PC-3 (cell line): ENCODE results near the gene STIM1. TPM values are rescaled to one million over a fixed set of nuclear protein-coding genes. Genes with fewer than 3 reads are reported as not detected.

Experiments
- ATAC-seq: fragments of 200-7000 bp; cut with Tn5 transposase; 2 replicates; pipeline ENCODE4 v1.9.1; 2020; ENCODE audit warnings: mild to moderate bottlenecking, moderate library complexity
- BruUV-seq: library from RNA; stranded (reverse); fragments of 400-500 nt; replicated peaks from 2 replicates; lab custom pipeline; 2021; lab: Mats Ljungman, UMichigan
- CTCF ChIA-PET: fragments of 300-600 bp; sonication (Branson Sonifier 250); formaldehyde crosslinking; loops from one replicate; lab custom pipeline; 2022; ENCODE audit warnings: antibody characterized with exemption; lab: Charles Lee
- POLR2A ChIA-PET: fragments of 300-600 bp; sonication (Branson Sonifier 250); formaldehyde crosslinking; loops from one replicate; lab custom pipeline; 2022; ENCODE audit warnings: antibody characterized with exemption; ENCODE audit not compliant: unreplicated experiment; lab: Charles Lee
- DNase-seq: peaks from one replicate; pipeline ENCODE4 v3.0.0-alpha.2; 2015
- H2AFZ ChIP-seq: fragments of 300-600 bp; sonication (generic); 2 replicates; pipeline ENCODE4 v1.6.0; 2016; ENCODE audit warnings: antibody characterized with exemption, low read length
- H3F3A ChIP-seq: fragments of 300-600 bp; sonication (generic); one replicate; pipeline ENCODE4 v1.6.0; 2017; ENCODE audit warnings: antibody characterized with exemption, low read length, control low read depth, mild to moderate bottlenecking; ENCODE audit not compliant: unreplicated experiment
- H3K27ac ChIP-seq: fragments of 300-600 bp; sonication (generic); 2 replicates; pipeline ENCODE4 v1.5.1; 2016; ENCODE audit warnings: mild to moderate bottlenecking, low read length
- H3K27me3 ChIP-seq: fragments of 300-600 bp; sonication (generic); 2 replicates; pipeline ENCODE4 v1.6.1; 2016; ENCODE audit warnings: low read length, mixed read lengths
- H3K36me3 ChIP-seq: fragments of 300-600 bp; sonication (generic); 2 replicates; pipeline ENCODE4 v1.6.1; 2016; ENCODE audit warnings: low read depth, mixed run types, low read length, mixed read lengths
- H3K4me1 ChIP-seq: fragments of 300-600 bp; sonication (generic); 2 replicates; pipeline ENCODE4 v1.5.1; 2016; ENCODE audit warnings: low read length; ENCODE audit not compliant: insufficient read depth
- H3K4me2 ChIP-seq: fragments of 300-600 bp; sonication (generic); 2 replicates; pipeline ENCODE4 v1.6.0; 2016; ENCODE audit warnings: low read length
- H3K4me3 ChIP-seq: fragments of 300-600 bp; sonication (generic); 2 replicates; pipeline ENCODE4 v1.5.1; 2016; ENCODE audit warnings: mild to moderate bottlenecking, low read length, mixed read lengths
- H3K79me2 ChIP-seq: fragments of 300-600 bp; sonication (generic); 2 replicates; pipeline ENCODE4 v1.6.1; 2017; ENCODE audit warnings: low read length, mixed read lengths
- H3K9ac ChIP-seq: fragments of 300-600 bp; sonication (generic); 2 replicates; pipeline ENCODE4 v1.6.0; 2016; ENCODE audit warnings: mild to moderate bottlenecking, low read length
- H3K9me2 ChIP-seq: fragments of 300-600 bp; sonication (generic); replicated peaks from 2 replicates; pipeline ENCODE4 v1.6.1; 2016; ENCODE audit warnings: mixed run types, low read length, mixed read lengths
- H3K9me3 ChIP-seq: fragments of 300-600 bp; sonication (generic); 2 replicates; pipeline ENCODE4 v1.6.1; 2016; ENCODE audit warnings: low read length, mixed read lengths
- H4K20me1 ChIP-seq: fragments of 300-600 bp; sonication (generic); 2 replicates; pipeline ENCODE4 v1.6.1; 2016; ENCODE audit warnings: low read length, mixed read lengths
- EZH2 ChIP-seq: fragments of 300-600 bp; sonication (generic); IDR thresholded peaks from one replicate; pipeline ENCODE4 v1.6.1; 2017; ENCODE audit warnings: antibody characterized with exemption, mild to moderate bottlenecking, low read length; ENCODE audit not compliant: unreplicated experiment
- EZH2phosphoT487 ChIP-seq: fragments of 300-600 bp; sonication (generic); IDR thresholded peaks from 2 replicates; pipeline ENCODE4 v1.6.1; 2018; ENCODE audit warnings: mild to moderate bottlenecking, antibody characterized with exemption, low read length, borderline replicate concordance
- intact Hi-C: fragments of 100-400 bp; cut with micrococcal nuclease; formaldehyde crosslinking; loops from 2 replicates; pipeline ENCODE4 v1.9.0; 2023
- total RNA-seq: library from RNA; depleted of rRNA; stranded (reverse); fragments of >200 nt; gene quantifications from 2 replicates; pipeline ENCODE4 v1.2.3, GENCODE V29; 2014
- TF ChIP-seq, protein P1 (sequence below): fragments of 300-600 bp; sonication (generic); conservative IDR thresholded peaks from 2 replicates; pipeline ENCODE4 v1.5.1; 2017; ENCODE audit warnings: antibody characterized with exemption, low read depth, mild to moderate bottlenecking, low read length

The STIM1 gene
- total RNA-seq, 1 experiment from 2014 or later, result 22.8 TPM

DNA sequence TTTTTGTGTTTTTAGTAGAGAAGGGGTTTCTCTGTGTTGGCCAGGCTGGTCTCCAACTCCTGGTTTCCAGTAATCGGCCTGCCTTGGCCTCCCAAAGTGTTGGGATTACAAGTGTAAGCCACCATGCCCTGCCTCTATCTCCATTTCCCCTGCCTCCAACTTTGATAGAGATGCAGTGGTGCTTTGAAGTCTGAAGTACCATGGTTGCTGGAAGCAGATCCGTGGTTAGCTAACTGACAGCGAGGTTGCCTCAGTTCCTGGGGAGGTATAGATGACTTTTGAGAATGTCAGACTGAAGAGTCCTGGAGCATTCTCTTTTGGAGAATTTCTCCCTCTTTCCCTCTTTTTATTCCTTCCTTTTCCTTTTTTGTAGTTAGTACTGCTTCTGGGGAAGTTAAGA lies 127.6 kb downstream of the STIM1 start:
- no peak overlapping the region for H2AFZ ChIP-seq
- DNase-seq (no peak), ATAC-seq (no peak)
- H3K4me1 ChIP-seq, result no peaks in the 10 kb centered on the region
- H3F3A ChIP-seq, result no peaks in the 10 kb centered on the region
- ChIA-PET POLR2A (no interaction called here), CTCF (no interaction called here)
- H3K27me3 ChIP-seq, result no peaks in the 10 kb centered on the region
- H3K9me2 ChIP-seq, result no peaks in the 10 kb centered on the region
- H3K9ac ChIP-seq, result no peak overlapping the region
- H3K36me3 ChIP-seq, result no peaks in the 10 kb centered on the region
- no peak overlapping the region for H3K27ac ChIP-seq
- no peaks in the 10 kb centered on the region for H3K79me2 ChIP-seq
- H3K9me3 ChIP-seq, result no peaks in the 10 kb centered on the region
- no peak overlapping the region for H3K4me2 ChIP-seq
- no TSS peak for BruUV-seq
- no peak for TF ChIP-seq EZH2
- TF ChIP-seq, protein P1, sequence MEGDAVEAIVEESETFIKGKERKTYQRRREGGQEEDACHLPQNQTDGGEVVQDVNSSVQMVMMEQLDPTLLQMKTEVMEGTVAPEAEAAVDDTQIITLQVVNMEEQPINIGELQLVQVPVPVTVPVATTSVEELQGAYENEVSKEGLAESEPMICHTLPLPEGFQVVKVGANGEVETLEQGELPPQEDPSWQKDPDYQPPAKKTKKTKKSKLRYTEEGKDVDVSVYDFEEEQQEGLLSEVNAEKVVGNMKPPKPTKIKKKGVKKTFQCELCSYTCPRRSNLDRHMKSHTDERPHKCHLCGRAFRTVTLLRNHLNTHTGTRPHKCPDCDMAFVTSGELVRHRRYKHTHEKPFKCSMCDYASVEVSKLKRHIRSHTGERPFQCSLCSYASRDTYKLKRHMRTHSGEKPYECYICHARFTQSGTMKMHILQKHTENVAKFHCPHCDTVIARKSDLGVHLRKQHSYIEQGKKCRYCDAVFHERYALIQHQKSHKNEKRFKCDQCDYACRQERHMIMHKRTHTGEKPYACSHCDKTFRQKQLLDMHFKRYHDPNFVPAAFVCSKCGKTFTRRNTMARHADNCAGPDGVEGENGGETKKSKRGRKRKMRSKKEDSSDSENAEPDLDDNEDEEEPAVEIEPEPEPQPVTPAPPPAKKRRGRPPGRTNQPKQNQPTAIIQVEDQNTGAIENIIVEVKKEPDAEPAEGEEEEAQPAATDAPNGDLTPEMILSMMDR, result no peak
- no peak for TF ChIP-seq EZH2phosphoT487
- no peak overlapping the region for H3K4me3 ChIP-seq
- intact Hi-C loops, result no loop called here
- no peaks in the 10 kb centered on the region for H4K20me1 ChIP-seq

DNA sequence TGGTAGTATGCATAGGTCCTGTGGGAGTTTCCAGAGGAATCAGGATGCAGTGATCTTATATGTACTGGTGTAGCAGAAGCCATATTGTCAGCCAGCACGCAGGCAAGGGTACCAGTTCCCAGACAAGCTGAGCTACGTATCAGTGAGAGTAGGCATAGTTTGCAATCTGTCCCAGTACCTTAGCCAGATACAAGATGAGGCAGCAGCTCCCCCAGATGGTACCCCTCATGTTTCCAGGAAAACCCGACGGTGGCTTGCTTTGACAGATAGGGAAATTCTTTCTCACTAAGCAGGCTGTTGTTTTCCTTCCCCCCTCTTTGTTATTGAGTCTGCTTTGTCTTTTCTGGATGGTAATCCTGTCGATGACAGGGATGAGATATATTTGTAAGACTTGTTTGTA lies 129.4 kb downstream of the STIM1 start:
- CTCF ChIA-PET, result interaction anchor here (0.9 kb wide), 1 partner anchor 136 kb away, joined by 4 read pairs; no protein-coding TSS in a partner anchor
- H3K27me3 ChIP-seq, result no peaks in the 10 kb centered on the region
- H2AFZ ChIP-seq, result no peak overlapping the region
- H3K9me3 ChIP-seq, result no peaks in the 10 kb centered on the region
- H3K4me3 ChIP-seq, result no peak overlapping the region
- no peaks in the 10 kb centered on the region for H3K79me2 ChIP-seq
- POLR2A ChIA-PET, result no interaction called here
- H3K4me2 ChIP-seq, result no peak overlapping the region
- no peaks in the 10 kb centered on the region for H3K9me2 ChIP-seq
- DNase-seq, result no peak
- no peak overlapping the region for H3K27ac ChIP-seq
- BruUV-seq, result no TSS peak
- H3K36me3 ChIP-seq, result no peaks in the 10 kb centered on the region
- ATAC-seq, result no peak
- H4K20me1 ChIP-seq, result no peaks in the 10 kb centered on the region
- no peaks in the 10 kb centered on the region for H3F3A ChIP-seq
- H3K4me1 ChIP-seq, result no peaks in the 10 kb centered on the region
- intact Hi-C loops, result no loop called here
- no peak overlapping the region for H3K9ac ChIP-seq
- TF ChIP-seq EZH2 (no peak), EZH2phosphoT487 (no peak)
- TF ChIP-seq, protein P1, result no peak

DNA sequence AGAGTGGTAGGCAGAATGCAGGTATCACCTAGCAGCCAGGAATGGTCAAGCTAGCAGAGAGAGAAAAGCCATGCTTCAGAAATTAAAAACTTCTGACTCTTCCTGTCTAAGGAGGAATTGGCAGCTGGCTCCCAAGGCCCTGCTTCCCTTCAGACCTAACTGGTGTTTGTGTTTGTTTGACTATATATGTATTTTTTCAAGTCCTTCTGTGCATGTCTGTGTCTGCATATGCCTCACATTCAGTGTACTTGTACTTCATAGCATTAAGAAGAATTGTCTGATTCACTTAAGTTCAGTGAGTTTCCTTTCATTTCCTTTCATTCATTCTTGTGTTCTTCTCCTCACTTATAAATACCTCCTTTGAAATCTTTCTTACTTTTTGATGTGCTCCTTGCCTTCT lies 130.2 kb downstream of the STIM1 start:
- no peaks in the 10 kb centered on the region for H3K9me3 ChIP-seq
- no peaks in the 10 kb centered on the region for H3K9me2 ChIP-seq
- H3K27ac ChIP-seq, result no peak overlapping the region
- ATAC-seq (no peak), DNase-seq (no peak)
- H3F3A ChIP-seq, result no peaks in the 10 kb centered on the region
- intact Hi-C loops, result no loop called here
- H2AFZ ChIP-seq, result no peak overlapping the region
- H3K79me2 ChIP-seq, result no peaks in the 10 kb centered on the region
- H4K20me1 ChIP-seq, result no peaks in the 10 kb centered on the region
- H3K4me2 ChIP-seq, result no peak overlapping the region
- BruUV-seq, result no TSS peak
- no peak overlapping the region for H3K9ac ChIP-seq
- CTCF ChIA-PET, result no interaction called here
- no peaks in the 10 kb centered on the region for H3K27me3 ChIP-seq
- no peak overlapping the region for H3K4me3 ChIP-seq
- H3K4me1 ChIP-seq, result no peaks in the 10 kb centered on the region
- TF ChIP-seq, protein P1, result no peak
- TF ChIP-seq EZH2phosphoT487, result no peak
- TF ChIP-seq EZH2, result no peak
- no peaks in the 10 kb centered on the region for H3K36me3 ChIP-seq
- POLR2A ChIA-PET, result no interaction called here
